Activated T-cell treated with anti-CD3 and anti-CD28 coated beads for 1 hour (primary cell): ENCODE data around the gene ACIN1.

ENCODE experiments used
- DNase-seq: peaks from one replicate; pipeline ENCODE4 v3.0.0-alpha.2; 2020; ENCODE audit warnings: low read depth

Gene ACIN1

DNA sequence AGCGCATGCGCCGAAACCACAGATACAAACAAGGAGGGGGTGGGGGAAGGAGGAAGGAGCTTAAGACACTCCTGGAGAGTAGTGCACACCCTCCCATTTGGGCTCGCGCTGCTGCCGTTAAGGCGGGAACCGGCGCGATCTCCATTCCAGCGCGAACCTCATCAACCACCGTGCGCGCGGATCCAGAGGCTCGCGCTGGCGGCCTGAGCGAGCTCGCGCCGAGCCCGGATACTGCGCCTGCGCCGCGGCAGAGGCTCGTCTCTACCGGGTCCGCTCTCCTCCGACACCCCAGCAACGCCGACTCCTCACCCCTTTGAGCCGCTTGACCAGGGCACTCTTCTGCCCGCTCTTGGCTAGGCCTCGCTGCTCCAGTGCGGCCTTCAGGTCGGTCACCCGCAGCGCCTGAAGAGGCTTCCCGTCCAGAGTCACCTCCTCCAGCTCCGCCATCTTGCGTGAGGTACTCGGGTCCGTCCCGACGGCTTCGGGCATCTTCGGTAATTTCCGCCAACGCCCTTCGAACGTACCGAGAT is at the start of gene ACIN1:
Gene ACIN1 (minus strand): TSS at position 471 of the 530 bp plus-strand sequence. CDS start 24 bp downstream, at position 447.
- peak; percentile 61 for DNase-seq

- DNase-seq = no peak
Measured at GRCh38 chr14:23143911-23144310, 49.0 kb upstream of the ACIN1 start.

DNA sequence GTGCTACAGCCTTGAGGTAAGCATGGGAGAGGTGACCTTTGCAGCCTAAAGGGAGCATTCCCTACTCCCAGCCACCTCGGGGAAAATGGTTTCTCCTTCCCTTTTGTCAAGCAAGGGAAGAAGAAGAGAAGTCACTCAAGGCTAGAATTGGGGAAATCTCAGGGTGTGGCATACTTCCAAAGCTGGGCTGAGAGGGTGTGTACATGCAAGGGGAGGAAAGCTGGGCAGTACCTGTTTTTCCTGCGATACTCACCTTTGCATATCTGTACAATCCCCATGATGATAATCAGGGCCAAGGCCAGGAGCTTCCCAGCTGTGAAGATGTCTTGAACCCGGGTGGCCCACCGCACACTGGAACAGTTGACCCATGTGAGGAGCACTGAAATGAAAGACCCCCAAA is 47.9 kb upstream of the ACIN1 start:
- no peak for DNase-seq

GRCh38 chr14:23141706-23142444 is 46.9 kb upstream of the ACIN1 start:
- no peak for DNase-seq

DNA sequence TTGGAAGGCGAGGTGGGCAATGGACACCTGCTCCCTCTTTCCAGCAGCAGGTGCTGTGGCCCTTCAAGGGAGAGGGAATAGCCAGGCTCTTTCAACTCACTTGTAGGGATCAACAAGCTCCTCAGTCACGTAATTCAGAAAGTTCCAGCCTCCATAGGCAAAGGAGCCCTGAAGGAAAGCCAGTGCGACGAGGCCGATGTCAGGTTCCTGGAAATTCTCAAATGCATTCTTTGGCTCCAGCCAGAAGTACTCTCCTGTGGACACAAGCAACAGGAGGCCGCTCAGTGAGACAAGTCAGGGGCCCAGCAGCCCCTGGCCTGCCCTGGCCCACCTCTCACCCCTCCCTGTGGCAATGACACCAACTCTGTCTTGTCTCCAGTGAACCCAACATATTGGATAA is 45.4 kb upstream of the ACIN1 start:
- no peak for DNase-seq

DNA sequence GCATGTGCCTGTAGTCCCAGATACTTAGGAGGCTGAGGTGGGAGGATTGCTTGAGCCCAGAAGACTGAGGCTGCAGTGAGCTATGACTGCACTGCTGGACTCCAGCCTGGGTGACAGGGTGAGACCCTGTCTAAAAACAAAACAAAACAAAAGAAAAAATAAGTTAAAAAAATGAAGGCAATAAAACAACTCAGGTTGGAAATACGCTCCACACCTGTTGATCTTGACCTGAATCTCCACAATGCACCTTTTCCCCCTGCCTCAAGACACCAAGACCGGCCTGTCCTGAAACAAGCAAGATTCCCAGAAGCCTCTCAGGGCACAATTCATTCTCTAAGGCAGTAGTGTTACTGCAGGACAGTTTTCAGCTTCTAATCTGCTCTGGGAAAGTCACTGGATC is 44.9 kb upstream of the ACIN1 start:
- DNase-seq = no peak

DNA sequence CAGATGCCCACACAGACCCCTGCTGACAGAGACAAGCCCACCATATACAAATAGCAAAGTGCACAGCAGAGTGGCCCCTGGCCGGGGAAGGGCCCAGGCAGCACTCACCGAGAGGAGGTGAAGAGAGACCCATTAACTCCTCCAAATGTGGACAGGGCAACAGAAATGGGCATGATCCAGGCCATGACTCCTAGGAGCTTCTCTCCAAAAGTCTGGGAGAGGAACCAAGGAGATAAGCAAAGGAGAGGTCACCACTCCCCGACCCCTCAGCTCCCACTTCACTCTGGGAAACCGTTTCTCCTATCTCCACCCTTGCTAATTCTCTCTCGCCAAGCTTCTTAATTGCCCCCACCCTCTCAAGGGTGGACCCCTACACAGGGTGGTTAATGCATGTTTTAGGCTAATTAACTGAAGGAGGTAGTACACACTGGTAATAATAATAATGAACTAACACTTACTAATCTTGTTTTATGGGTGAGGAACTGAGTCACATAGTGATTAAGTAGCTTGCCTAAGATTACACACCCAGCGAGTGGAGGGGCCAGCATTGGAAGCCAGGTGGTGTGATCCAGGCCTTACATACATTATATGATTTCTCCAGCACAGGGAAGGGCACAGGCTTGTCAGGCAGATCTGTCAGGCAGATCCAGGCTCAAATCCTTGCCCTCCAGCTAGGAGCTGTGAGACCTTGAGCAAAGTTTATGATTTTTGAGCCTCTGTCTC is 43.0 kb upstream of the ACIN1 start:
- DNase-seq = no peak

GRCh38 chr14:23137192-23137812 is 42.4 kb upstream of the ACIN1 start:
- DNase-seq = no peak

DNA sequence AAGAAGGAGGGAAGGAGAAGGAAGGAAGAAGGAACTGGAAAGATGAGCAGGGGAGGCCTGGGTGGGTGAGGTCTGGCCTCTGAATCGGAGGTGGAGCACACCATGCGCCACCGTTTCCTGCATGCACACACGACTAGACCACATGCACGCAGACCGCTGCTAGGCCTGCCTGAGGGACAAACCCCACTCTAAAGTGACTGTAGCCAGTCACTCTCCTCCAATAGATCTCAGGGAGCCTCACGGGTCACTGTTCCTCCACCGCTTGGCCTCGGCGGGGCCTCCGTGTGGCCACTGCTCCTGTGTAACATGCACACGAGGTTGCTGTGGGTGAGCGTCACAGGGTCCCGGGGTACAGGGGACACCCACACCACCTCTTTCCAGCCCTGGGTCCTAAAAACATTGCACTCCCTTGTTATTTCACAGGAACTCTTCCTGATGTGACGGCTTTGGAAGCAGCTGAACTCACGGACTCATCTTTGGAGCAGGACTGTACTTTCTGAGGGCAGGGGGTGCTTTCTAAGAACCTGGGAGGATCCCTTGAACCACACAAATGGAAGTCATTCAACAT is 41.7 kb upstream of the ACIN1 start:
- no peak for DNase-seq

GRCh38 chr14:23132970-23133369 is 38.0 kb upstream of the ACIN1 start:
- DNase-seq = no peak

DNA sequence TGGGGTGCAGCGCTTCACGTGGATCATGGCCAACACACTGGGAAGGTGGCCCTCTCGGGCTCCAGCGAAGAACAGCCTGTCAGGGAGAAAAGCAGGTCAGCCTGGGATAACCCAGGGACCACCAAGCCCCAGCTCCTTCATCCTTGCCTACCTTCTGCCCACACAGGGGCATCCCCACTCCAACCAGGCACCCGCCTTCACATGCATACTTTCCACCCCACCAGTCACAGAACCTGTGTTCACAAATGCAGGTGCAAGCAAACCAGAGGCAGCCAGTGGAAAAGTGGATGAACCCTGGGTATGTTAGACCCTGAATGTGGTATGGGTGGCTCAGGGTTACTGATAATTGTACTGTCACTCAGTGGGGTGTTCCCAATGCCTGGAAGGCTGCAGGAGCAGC is 36.5 kb upstream of the ACIN1 start:
- DNase-seq = no peak

DNA sequence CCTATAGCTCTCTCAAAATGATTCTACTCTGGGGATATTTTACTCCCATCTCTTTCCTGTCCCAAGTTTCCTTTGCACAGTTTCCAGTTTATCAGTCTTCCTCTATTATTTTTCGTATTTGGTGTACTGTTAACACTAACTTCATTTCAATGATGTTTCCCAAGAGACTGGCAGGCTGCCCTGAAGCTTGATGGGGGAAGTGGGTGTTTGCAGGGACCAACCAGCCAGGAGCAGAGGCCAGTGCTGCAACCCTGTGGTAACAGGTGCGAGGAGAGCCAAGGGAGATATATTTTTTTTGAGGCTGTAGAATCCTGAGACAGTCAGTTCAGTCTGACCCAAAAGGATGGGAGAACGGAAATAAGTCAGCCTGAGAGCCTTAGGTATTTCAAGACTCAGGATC is 35.9 kb upstream of the ACIN1 start:
- no peak for DNase-seq

DNA sequence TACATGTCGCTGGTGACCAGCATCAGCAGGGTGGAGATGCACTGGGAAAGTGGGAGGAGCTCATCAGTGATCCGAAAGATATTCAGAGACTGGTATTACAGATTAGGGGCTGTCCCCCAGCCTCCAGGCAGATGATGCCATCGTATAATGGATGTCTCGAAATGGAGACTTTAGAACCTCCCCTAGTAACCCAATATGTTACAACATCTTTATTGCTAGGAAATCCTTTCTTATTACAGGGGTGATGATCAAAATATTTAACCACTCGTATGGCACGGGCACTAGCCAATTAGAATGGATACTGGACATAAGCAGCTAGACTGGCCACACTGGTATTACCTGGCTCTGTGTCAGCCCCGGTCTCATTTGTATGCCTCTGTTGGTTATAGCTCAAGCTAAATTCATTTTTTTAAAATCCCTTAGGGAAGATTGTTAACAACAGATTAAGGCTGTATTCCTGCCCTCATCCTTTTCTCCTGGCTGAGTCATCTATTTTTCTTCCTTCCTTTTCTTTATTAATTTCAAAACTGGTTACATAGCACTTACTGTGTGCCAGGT is 34.9 kb upstream of the ACIN1 start:
- no peak for DNase-seq

- no peak for DNase-seq
Measured at GRCh38 chr14:23128969-23129758, 34.2 kb upstream of the ACIN1 start.

GRCh38 chr14:23127861-23128260 is 32.9 kb upstream of the ACIN1 start:
- DNase-seq = no peak

GRCh38 chr14:23126548-23127278 is 31.8 kb upstream of the ACIN1 start:
- DNase-seq = no peak

DNA sequence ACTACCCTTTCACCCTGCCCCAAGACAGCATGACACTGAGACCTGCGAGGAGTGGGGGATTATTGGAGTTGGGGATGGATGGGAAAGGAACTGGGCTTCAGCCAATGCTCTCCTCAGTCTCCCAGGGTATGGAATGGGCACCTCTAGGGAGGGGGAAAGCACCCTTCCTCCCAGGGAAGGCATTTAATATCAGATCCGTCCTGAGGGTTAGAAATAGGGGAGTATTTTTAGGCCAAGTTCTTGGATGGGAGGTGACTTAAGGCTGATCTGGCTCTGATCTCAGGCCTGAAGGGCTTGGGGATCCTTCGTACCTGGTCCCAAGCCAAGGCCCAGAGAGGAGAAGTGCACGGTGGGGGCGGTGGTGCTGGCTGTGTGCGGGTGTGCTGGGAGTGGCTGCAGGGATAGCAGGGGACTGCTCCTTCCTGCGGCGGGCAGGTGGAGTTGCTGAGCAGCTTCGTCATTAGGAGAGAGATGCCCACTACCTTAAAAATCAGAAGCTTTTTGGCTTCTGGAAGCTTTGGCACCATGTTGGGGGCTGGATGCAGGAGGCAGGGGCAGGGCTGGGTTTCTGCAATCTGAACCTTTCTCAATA is 31.1 kb upstream of the ACIN1 start:
- DNase-seq = no peak

- DNase-seq = no peak
Measured at GRCh38 chr14:23125011-23125410, 30.1 kb upstream of the ACIN1 start.

DNA sequence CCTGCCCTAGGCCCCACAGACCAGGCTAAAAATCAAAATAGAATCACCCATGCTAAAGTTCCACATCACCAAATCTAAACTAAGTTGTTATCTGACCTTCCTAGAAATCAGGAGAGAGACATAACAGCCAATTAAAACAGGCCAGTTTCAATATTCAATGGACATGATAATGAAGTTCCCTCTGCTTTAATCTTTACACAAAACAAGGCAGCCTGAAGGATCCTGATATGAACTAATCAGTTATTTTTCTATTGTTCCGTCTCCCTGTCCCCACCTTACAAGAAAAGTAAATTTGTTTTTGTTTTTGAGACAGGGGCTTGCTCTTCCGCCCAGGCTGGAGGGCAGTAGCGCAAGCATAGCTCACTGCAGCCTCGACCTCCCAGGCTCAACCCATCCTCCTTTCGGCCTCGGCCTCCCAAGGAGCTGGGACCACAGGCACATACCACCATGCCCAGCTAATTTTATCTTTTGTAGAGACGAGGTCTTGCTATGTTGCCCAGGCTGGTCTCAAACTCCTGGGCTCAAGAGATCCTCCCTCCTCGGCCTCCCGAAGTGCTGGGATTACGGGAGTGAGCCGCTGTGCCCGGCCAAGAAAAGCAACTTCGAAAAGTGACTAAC is 29.5 kb upstream of the ACIN1 start:
- no peak for DNase-seq

DNA sequence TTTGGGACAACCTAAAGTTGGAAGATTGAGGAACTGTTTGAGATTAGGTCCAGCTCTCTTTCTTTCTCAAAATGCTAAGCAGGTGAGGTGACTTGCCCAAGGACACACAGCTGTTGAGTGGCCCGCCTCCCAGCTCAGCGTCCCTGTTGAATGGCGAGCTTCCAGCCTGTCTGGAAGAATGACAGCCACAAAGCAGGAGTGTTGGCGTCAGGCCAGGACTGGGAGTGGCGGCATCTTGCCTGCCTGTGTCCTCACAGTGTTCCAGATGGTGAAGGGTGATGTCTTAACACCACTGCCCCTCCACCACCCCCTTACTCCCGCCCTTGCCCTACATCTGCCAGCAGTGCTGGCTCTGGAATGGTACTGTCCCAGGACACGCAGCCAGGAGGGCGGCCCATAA is 28.5 kb upstream of the ACIN1 start:
- DNase-seq = no peak
